ENCODE data around the gene CNIH3. TPM values are rescaled to one million over a fixed set of nuclear protein-coding genes. Genes with fewer than 3 reads are reported as not detected.

CNIH3 gene
- polyA plus RNA-seq, 4 donors: 0.70 to 2.1 TPM; not detected in 2

DNA sequence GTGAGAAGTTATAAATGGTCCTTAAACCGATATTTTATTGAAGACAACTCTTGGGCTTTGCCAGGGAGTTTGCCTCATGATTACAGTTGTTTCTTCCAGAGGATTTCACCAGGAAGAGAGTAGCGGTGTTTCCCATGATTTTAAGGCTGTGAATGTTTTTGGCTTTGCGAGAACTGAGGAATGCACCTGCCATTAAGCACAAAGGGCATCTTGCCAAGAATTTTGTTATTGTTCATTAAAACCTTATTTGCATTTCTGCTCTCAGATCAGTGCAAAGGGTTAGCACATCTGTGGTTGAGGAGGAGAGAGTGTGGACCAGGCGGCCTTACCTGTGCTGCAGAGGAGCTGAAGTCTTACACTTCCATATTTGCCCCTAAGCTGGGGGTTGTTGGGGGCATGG is 13.8 kb downstream of the CNIH3 start:
- FAIRE-seq (no peak), DNase-seq (no peak)
- Histone ChIP-seq H3K36me3 (ENCODE audit: control insufficient read depth in 3 of 3, insufficient read depth in 2 of 3, low read depth in 1 of 3, low read length in 3 of 3) (no peaks in the 10 kb centered on the region), H3K4me3 (ENCODE audit: low read depth in 1 of 3, low read length in 3 of 3) (no peak overlapping the region), H3K27ac (ENCODE audit: low read depth in 1 of 3, low read length in 2 of 3) (no peak overlapping the region), H3K4me1 (ENCODE audit: control insufficient read depth in 3 of 3, insufficient read depth in 2 of 3, low read depth in 1 of 3, low read length in 2 of 3) (no peaks in the 10 kb centered on the region), H3K27me3 (ENCODE audit: control insufficient read depth in 3 of 3, insufficient read depth in 3 of 3, low read length in 3 of 3) (no peaks in the 10 kb centered on the region), H3K9me3 (ENCODE audit: control insufficient read depth in 2 of 2, insufficient read depth in 1 of 2, low read depth in 1 of 2, low read length in 1 of 2) (no peaks in the 10 kb centered on the region)
- WGBS, 3 donors: 66 to 87% (median 71%) methylated on average over 4 of the region's 4 CpGs

DNA sequence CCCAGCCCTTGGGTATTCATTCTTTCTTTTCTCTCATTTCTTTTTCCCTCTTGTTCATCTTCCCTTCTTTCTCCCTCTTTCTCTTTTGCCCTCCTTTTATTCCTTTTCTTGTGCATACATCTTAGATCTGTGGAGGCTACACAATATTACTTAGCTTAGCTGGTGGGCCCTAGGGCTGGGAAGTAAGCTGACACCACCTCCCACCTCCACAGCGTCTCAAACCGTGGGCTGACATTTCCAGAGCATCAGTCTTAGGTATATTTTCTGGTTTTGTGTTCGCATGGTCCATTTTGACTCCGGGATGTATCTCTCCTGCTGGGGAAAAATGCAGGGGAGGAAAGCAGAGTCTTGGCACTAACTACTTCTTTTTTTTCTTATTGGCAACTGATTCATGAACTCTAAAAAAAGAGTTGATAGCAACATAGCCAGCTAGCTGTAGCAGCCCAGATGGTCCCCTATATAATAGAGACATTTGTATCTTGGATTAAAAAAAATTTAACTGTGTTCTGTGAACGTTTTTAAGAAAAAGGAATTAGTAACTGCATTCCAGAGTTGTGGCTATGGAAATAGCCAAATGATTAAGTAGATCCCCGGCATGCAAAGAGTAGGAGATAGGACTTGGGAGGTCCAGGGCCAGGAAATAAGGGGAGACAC is 15.5 kb downstream of the CNIH3 start:
- DNase-seq (no peak), FAIRE-seq (no peak)
- no peaks in the 10 kb centered on the region for H3K9me3 ChIP-seq (ENCODE audit: control insufficient read depth in 2 of 2, insufficient read depth in 1 of 2, low read depth in 1 of 2, low read length in 1 of 2)
- no peak overlapping the region for H3K27ac ChIP-seq (ENCODE audit: low read depth in 1 of 3, low read length in 2 of 3)
- no peaks in the 10 kb centered on the region for H3K4me1 ChIP-seq (ENCODE audit: control insufficient read depth in 3 of 3, insufficient read depth in 2 of 3, low read depth in 1 of 3, low read length in 2 of 3)
- H3K27me3 ChIP-seq (ENCODE audit: control insufficient read depth in 3 of 3, insufficient read depth in 3 of 3, low read length in 3 of 3): no peaks in the 10 kb centered on the region
- no peak overlapping the region for H3K4me3 ChIP-seq (ENCODE audit: low read depth in 1 of 3, low read length in 3 of 3)
- 69 to 77% (median 76%) methylated on average over 6 of the region's 6 CpGs for WGBS, 3 donors
- no peaks in the 10 kb centered on the region for H3K36me3 ChIP-seq (ENCODE audit: control insufficient read depth in 3 of 3, insufficient read depth in 2 of 3, low read depth in 1 of 3, low read length in 3 of 3)

DNA sequence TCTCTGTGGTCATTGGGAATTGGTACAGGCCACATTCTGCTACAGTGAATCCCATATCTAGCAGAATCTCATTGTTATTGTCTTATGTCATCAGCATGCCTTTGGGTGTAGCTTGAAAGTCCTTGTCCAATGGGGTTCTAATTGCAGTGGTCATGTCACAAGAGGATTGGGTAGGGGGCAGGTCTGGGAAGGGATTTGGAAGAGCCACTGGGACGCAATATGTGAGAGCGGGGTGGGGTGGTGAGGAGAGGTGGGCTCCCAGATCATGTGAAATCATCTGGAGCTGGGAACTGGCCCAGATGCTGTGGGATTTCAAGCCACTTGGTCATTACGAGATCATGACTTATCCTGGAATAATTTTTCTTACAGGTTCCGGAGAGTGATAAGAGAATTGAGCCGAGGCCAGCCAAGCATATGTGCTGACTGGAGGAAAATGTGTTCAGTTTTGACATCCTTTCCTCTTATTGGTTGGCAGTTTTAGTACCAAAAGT is 16.3 kb downstream of the CNIH3 start:
- H3K4me3 ChIP-seq (ENCODE audit: low read depth in 1 of 3, low read length in 3 of 3): no peak overlapping the region
- DNase-seq (no peak), FAIRE-seq (no peak)
- no peaks in the 10 kb centered on the region for H3K36me3 ChIP-seq (ENCODE audit: control insufficient read depth in 3 of 3, insufficient read depth in 2 of 3, low read depth in 1 of 3, low read length in 3 of 3)
- 68 to 85% (median 74%) methylated on average over 5 of the region's 5 CpGs for WGBS, 3 donors
- no peak overlapping the region for H3K27ac ChIP-seq (ENCODE audit: low read depth in 1 of 3, low read length in 2 of 3)
- H3K9me3 ChIP-seq (ENCODE audit: control insufficient read depth in 2 of 2, insufficient read depth in 1 of 2, low read depth in 1 of 2, low read length in 1 of 2): no peaks in the 10 kb centered on the region
- H3K27me3 ChIP-seq (ENCODE audit: control insufficient read depth in 3 of 3, insufficient read depth in 3 of 3, low read length in 3 of 3): no peaks in the 10 kb centered on the region
- no peaks in the 10 kb centered on the region for H3K4me1 ChIP-seq (ENCODE audit: control insufficient read depth in 3 of 3, insufficient read depth in 2 of 3, low read depth in 1 of 3, low read length in 2 of 3)

DNA sequence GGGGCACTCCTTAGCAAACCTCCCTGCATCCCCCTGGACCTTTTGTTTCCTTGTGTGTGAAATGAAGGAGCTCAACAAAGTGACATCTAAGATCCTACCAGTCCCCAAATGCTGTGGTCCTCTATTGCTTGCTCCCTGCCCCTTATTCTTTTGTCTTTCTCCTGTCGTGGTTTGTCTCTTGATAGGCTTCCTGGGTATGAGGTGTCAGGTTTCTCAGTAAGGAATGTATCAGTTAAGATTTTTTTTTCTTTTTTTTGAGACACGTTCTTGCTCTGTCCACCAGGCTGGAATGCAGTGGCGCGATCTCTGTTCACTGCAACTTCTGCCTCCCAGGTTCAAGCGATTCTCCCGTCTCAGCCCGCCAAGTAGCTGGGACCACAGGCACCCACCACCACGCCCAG is 16.8 kb downstream of the CNIH3 start:
- Histone ChIP-seq H3K4me3 (ENCODE audit: low read depth in 1 of 3, low read length in 3 of 3) (no peak overlapping the region), H3K27me3 (ENCODE audit: control insufficient read depth in 3 of 3, insufficient read depth in 3 of 3, low read length in 3 of 3) (no peaks in the 10 kb centered on the region), H3K4me1 (ENCODE audit: control insufficient read depth in 3 of 3, insufficient read depth in 2 of 3, low read depth in 1 of 3, low read length in 2 of 3) (no peaks in the 10 kb centered on the region), H3K27ac (ENCODE audit: low read depth in 1 of 3, low read length in 2 of 3) (no peak overlapping the region), H3K36me3 (ENCODE audit: control insufficient read depth in 3 of 3, insufficient read depth in 2 of 3, low read depth in 1 of 3, low read length in 3 of 3) (no peaks in the 10 kb centered on the region), H3K9me3 (ENCODE audit: control insufficient read depth in 2 of 2, insufficient read depth in 1 of 2, low read depth in 1 of 2, low read length in 1 of 2) (no peaks in the 10 kb centered on the region)
- 73 to 87% (median 81%) methylated on average over 8 of the region's 8 CpGs for WGBS, 3 donors
- DNase-seq: no peak
- no peak for FAIRE-seq

DNA sequence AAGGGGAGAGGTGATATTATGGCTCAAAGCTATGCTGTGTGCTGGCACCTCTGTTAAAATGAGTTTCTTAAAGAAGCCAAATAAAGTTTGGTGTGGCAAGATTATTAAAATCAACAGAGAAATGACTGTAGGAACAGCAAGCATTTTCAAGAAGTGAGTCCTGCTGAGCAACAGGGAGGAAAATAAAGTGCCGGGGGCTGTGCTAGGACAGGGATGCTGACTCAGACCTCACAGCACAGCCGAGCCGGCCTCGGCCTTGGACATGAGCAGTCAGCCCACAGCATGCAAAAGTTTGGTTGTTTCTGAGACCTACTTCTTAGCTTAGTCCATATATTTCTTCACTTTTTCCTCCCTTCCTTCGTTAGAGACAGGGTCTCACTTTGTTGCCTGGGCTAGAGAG is 19.2 kb downstream of the CNIH3 start:
- DNase-seq (no peak), FAIRE-seq (no peak)
- Histone ChIP-seq H3K36me3 (ENCODE audit: control insufficient read depth in 3 of 3, insufficient read depth in 2 of 3, low read depth in 1 of 3, low read length in 3 of 3) (no peaks in the 10 kb centered on the region), H3K9me3 (ENCODE audit: control insufficient read depth in 2 of 2, insufficient read depth in 1 of 2, low read depth in 1 of 2, low read length in 1 of 2) (no peaks in the 10 kb centered on the region), H3K27me3 (ENCODE audit: control insufficient read depth in 3 of 3, insufficient read depth in 3 of 3, low read length in 3 of 3) (no peaks in the 10 kb centered on the region), H3K4me3 (ENCODE audit: low read depth in 1 of 3, low read length in 3 of 3) (no peak overlapping the region), H3K4me1 (ENCODE audit: control insufficient read depth in 3 of 3, insufficient read depth in 2 of 3, low read depth in 1 of 3, low read length in 2 of 3) (no peaks in the 10 kb centered on the region), H3K27ac (ENCODE audit: low read depth in 1 of 3, low read length in 2 of 3) (no peak overlapping the region)
- 80 to 84% (median 84%) methylated on average over 5 of the region's 5 CpGs for WGBS, 3 donors

DNA sequence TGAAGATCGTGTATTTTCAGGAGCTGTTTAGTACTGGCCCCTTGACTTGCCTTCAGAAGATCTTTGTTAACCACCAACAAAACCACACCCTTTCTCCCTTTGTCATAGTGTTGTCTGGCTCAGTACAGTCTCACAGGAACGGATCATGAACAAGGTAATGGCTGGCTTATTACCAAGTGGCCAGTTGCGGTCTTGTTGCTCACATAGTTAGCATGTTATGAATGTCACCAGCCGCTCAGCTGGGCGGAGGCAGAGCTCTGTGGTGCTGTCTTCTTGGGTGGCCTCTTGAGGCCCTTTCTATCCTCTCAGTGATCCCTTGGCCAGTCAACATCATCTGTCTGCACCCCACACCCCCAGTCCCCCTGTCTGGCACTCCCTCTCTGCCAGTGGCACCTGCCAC is 21.4 kb downstream of the CNIH3 start:
- 69 to 78% (median 72%) methylated on average over 5 of the region's 5 CpGs for WGBS, 3 donors
- H3K27me3 ChIP-seq (ENCODE audit: control insufficient read depth in 3 of 3, insufficient read depth in 3 of 3, low read length in 3 of 3): no peaks in the 10 kb centered on the region
- no peak overlapping the region for H3K27ac ChIP-seq (ENCODE audit: low read depth in 1 of 3, low read length in 2 of 3)
- H3K36me3 ChIP-seq (ENCODE audit: control insufficient read depth in 3 of 3, insufficient read depth in 2 of 3, low read depth in 1 of 3, low read length in 3 of 3): no peaks in the 10 kb centered on the region
- DNase-seq (no peak), FAIRE-seq (no peak)
- H3K4me1 ChIP-seq (ENCODE audit: control insufficient read depth in 3 of 3, insufficient read depth in 2 of 3, low read depth in 1 of 3, low read length in 2 of 3): no peaks in the 10 kb centered on the region
- H3K4me3 ChIP-seq (ENCODE audit: low read depth in 1 of 3, low read length in 3 of 3): no peak overlapping the region
- no peaks in the 10 kb centered on the region for H3K9me3 ChIP-seq (ENCODE audit: control insufficient read depth in 2 of 2, insufficient read depth in 1 of 2, low read depth in 1 of 2, low read length in 1 of 2)

DNA sequence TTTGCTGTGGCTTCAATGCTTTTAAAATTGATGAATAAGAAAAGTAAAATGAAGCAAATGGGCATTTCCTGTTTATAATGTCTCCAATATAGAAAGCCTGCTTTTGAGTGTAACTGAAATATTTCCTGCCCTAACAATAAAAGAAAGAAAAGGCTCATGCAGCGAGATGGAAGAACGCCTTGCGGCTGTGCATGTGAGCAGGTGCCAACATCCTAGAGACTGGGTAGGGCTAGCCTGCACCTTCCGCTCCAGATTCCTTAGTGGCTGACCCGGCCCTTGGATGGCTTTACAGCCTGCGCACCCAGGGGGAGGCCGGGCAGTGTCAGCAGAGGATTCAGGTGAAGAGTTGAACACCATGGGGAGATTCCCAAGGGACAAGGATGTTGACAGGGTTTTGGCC is 21.8 kb downstream of the CNIH3 start:
- 79 to 89% (median 87%) methylated on average over 7 of the region's 7 CpGs for WGBS, 3 donors
- no peaks in the 10 kb centered on the region for H3K4me1 ChIP-seq (ENCODE audit: control insufficient read depth in 3 of 3, insufficient read depth in 2 of 3, low read depth in 1 of 3, low read length in 2 of 3)

DNA sequence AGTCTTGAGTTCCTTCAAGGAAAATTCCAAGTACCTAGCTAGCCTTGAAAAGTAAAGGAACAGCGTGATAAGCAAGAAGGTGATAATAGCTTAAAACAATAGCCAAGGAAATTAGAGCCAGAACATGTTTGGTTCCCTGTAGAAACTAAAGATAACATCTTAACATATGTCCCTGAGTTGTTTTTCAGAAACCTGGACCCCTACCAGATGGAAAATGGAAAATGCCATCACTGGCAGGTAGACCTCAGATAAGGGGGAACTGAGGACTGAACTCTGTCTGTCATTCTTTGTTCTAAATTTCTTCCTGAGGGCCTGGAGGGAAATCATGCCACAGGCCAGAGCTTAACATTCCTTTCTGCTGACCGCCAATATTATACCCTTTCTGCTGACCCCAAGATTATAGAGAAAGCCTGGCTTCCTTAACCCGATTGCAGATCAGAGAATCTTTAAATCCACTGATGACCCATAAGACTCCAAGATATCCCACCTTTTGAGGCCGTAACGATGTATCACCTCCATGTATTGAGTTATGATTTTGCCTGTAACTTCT is 23.4 kb downstream of the CNIH3 start:
- H3K27ac ChIP-seq (ENCODE audit: low read depth in 1 of 3, low read length in 2 of 3): no peak overlapping the region
- DNase-seq (no peak), FAIRE-seq (no peak)
- H3K36me3 ChIP-seq (ENCODE audit: control insufficient read depth in 3 of 3, insufficient read depth in 2 of 3, low read depth in 1 of 3, low read length in 3 of 3): no peaks in the 10 kb centered on the region
- no peak overlapping the region for H3K4me3 ChIP-seq (ENCODE audit: low read depth in 1 of 3, low read length in 3 of 3)
- H3K4me1 ChIP-seq (ENCODE audit: control insufficient read depth in 3 of 3, insufficient read depth in 2 of 3, low read depth in 1 of 3, low read length in 2 of 3): no peaks in the 10 kb centered on the region
- H3K9me3 ChIP-seq (ENCODE audit: control insufficient read depth in 2 of 2, insufficient read depth in 1 of 2, low read depth in 1 of 2, low read length in 1 of 2): no peaks in the 10 kb centered on the region
- H3K27me3 ChIP-seq (ENCODE audit: control insufficient read depth in 3 of 3, insufficient read depth in 3 of 3, low read length in 3 of 3): no peaks in the 10 kb centered on the region
- WGBS, 3 donors: 84 to 88% (median 88%) methylated on average over 5 of the region's 5 CpGs

More for the DNA sequence above, 21.8 kb downstream of the CNIH3 start:
- Histone ChIP-seq H3K27ac (ENCODE audit: low read depth in 1 of 3, low read length in 2 of 3) (no peak overlapping the region), H3K9me3 (ENCODE audit: control insufficient read depth in 2 of 2, insufficient read depth in 1 of 2, low read depth in 1 of 2, low read length in 1 of 2) (no peaks in the 10 kb centered on the region), H3K36me3 (ENCODE audit: control insufficient read depth in 3 of 3, insufficient read depth in 2 of 3, low read depth in 1 of 3, low read length in 3 of 3) (no peaks in the 10 kb centered on the region), H3K4me3 (ENCODE audit: low read depth in 1 of 3, low read length in 3 of 3) (no peak overlapping the region), H3K27me3 (ENCODE audit: control insufficient read depth in 3 of 3, insufficient read depth in 3 of 3, low read length in 3 of 3) (no peaks in the 10 kb centered on the region)
- no peak for FAIRE-seq
- DNase-seq: no peak

DNA sequence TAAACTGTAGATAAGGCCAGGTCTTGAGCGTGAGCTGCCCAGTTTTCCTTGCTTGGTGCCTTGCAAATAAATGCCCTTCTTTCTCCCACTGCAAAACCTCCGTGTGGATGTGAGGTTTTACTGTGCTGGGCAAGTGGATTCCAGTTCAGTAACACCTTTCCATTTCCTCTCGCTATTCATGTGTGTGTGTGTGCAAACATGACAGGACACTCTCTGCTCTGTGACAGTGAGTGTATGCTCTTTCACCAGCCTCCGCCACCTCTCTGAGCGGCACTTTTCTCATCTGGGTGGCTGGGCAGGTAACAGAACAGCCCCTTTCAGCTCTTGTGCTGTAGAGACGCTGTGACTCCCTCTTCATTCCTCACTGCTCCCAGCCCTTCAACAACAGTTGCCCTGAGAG is 23.9 kb downstream of the CNIH3 start:
- FAIRE-seq: no peak
- Histone ChIP-seq H3K9me3 (ENCODE audit: control insufficient read depth in 2 of 2, insufficient read depth in 1 of 2, low read depth in 1 of 2, low read length in 1 of 2) (no peaks in the 10 kb centered on the region), H3K4me1 (ENCODE audit: control insufficient read depth in 3 of 3, insufficient read depth in 2 of 3, low read depth in 1 of 3, low read length in 2 of 3) (peaks cover 0 to 4% (median 0%) of the 10 kb centered on the region in 3 donors), H3K27me3 (ENCODE audit: control insufficient read depth in 3 of 3, insufficient read depth in 3 of 3, low read length in 3 of 3) (no peaks in the 10 kb centered on the region), H3K4me3 (ENCODE audit: low read depth in 1 of 3, low read length in 3 of 3) (no peak overlapping the region), H3K27ac (ENCODE audit: low read depth in 1 of 3, low read length in 2 of 3) (no peak overlapping the region), H3K36me3 (ENCODE audit: control insufficient read depth in 3 of 3, insufficient read depth in 2 of 3, low read depth in 1 of 3, low read length in 3 of 3) (no peaks in the 10 kb centered on the region)
- 88 to 90% (median 88%) methylated on average over 6 of the region's 6 CpGs for WGBS, 3 donors
- no peak for DNase-seq

All from small intestine (tissue), 7 donors.